Measurements from ENCODE around the gene PPP2R2C.

Gene PPP2R2C

DNA sequence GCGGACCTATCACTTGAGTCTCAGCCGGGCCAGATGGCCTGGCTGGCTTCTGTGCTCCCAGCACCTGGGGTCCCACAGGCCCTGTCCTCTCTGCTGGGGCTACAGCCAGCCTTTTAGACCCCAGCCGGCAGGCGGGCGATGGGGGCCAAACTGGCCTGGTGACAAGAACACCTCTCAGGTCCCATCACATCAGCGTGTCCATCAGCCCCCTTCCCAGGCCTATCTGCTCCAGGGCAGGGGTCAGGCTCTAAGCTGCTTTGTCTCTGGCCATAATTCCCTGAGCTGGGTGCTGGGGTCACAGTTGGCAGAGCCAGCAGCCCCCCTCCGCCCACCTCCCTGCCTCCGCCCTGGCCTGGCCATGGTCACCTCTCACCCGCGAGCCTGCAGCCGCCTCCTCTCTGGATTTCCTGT, 77.7 kb downstream of the PPP2R2C start:
- DNase-seq (ENCODE audit: low spot score) = no peak
- H3K4me3 ChIP-seq = no peak overlapping the region
- no peak overlapping the region for H3K27ac ChIP-seq
- TF ChIP-seq, protein P1, sequence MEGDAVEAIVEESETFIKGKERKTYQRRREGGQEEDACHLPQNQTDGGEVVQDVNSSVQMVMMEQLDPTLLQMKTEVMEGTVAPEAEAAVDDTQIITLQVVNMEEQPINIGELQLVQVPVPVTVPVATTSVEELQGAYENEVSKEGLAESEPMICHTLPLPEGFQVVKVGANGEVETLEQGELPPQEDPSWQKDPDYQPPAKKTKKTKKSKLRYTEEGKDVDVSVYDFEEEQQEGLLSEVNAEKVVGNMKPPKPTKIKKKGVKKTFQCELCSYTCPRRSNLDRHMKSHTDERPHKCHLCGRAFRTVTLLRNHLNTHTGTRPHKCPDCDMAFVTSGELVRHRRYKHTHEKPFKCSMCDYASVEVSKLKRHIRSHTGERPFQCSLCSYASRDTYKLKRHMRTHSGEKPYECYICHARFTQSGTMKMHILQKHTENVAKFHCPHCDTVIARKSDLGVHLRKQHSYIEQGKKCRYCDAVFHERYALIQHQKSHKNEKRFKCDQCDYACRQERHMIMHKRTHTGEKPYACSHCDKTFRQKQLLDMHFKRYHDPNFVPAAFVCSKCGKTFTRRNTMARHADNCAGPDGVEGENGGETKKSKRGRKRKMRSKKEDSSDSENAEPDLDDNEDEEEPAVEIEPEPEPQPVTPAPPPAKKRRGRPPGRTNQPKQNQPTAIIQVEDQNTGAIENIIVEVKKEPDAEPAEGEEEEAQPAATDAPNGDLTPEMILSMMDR (IDR thresholded peaks at IDR 0.05) = no peak

DNA sequence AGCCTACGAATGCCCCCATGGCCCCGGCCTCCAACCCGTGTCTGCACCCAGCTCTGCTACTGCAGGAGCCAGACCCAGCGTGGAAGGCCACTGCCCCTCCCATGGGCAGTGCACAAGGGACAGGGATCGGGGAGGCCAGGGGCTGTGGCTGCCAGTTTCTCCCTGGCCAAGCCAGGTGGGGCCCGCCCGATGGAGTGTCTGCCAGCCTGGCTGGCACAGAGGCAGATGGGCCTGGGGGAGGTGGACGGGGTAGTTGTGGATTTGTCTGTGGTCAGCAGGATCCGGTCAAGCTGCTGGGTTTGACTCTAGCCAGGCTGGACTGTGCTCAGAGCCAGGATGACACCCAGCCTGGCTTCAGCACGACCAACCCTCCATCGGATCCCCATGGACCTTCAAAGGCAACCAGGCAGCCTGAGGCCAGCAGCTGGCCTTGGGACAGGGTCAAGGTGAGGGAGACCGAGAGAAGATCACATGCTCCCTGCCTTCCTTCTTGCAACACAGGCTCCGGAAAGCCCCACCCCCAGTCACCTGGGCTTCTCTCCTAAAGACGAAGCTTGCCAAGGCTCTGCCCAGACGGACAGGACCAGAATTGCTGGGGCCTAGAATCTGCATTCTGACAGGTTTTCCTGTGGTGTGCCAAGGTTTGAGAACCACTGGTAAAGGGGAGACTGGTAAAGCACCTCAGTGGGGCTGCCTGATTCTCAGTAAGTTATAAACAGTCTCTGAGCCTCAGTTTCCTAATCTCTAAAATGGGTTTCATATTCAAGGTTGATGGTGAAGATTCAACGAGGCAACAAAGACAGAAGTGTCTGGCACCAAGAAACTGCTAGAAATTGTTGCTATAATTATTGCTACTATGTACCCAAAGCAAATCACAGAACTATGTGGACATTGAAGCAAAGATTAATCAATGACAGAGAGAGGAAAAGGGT, 78.6 kb downstream of the PPP2R2C start:
- TF ChIP-seq, protein P1 (IDR thresholded peaks at IDR 0.05) = no peak
- H3K27ac ChIP-seq = no peak overlapping the region
- no peak for DNase-seq (ENCODE audit: low spot score)

DNA sequence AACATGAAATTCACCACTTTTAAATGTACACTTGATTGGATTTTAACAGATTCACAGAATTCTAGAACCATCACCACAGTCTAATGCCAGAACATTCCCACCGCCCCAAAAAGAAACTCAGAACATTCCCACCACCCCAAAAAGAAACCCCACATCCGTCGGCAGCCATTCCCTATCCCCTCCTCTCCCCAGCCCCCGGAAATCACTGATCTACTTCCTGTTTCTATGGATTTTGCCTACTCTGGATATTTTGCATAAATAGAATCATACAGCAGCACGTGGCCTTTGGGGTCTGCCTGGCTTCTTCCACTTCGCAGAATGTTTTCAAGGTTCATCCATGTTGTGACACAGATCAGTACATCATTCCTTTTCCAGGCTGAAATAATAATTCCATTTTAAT, 79.3 kb downstream of the PPP2R2C start:
- no peak for DNase-seq (ENCODE audit: low spot score)
- TF ChIP-seq, protein P1 (IDR thresholded peaks at IDR 0.05) = no peak
- Histone ChIP-seq H3K4me3 (no peak overlapping the region), H3K27ac (no peak overlapping the region)

More for the DNA sequence above, 78.6 kb downstream of the PPP2R2C start:
- H3K4me3 ChIP-seq = no peak overlapping the region

DNA sequence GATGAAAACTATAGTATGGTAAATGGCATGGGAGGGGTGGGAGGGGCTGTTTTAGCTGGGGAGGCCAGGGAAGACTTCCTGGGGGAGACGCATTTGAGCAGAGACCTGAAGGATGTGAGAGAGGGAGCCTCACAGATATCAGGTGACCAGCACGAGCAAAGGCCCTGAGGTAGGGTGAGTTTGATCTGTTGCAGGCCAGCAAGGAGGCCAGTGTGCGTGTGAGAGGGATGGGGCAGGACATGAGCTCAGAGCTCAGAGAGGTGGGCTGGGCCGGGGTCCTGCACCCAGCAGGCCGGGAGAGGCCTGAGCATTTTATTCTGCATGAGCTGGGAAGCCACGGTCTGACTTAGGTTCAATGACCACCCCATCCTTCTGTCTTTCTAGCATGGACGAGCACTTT, 80.0 kb downstream of the PPP2R2C start:
- Histone ChIP-seq H3K27ac (no peak overlapping the region), H3K4me3 (no peak overlapping the region)
- DNase-seq (ENCODE audit: low spot score) = no peak
- TF ChIP-seq, protein P1 (IDR thresholded peaks at IDR 0.05) = no peak

DNA sequence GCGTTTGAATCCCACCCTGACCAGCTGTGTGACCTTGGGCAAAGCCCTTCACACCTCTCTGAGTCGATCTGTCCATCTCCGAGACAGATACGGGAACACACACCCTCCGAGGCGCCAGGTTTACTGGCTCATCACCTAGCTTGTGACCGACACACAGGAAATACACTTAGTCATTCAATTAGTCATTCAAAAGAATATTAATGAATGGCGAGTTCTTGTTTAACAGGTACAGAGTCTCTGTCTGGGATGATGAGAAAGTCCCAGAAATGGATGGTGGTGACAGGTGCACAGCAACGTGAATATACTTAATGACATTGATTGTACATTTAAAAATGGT, 80.6 kb downstream of the PPP2R2C start:
- H3K4me3 ChIP-seq = no peak overlapping the region
- H3K27ac ChIP-seq = no peak overlapping the region
- no peak for DNase-seq (ENCODE audit: low spot score)
- TF ChIP-seq, protein P1 (IDR thresholded peaks at IDR 0.05) = no peak

DNA sequence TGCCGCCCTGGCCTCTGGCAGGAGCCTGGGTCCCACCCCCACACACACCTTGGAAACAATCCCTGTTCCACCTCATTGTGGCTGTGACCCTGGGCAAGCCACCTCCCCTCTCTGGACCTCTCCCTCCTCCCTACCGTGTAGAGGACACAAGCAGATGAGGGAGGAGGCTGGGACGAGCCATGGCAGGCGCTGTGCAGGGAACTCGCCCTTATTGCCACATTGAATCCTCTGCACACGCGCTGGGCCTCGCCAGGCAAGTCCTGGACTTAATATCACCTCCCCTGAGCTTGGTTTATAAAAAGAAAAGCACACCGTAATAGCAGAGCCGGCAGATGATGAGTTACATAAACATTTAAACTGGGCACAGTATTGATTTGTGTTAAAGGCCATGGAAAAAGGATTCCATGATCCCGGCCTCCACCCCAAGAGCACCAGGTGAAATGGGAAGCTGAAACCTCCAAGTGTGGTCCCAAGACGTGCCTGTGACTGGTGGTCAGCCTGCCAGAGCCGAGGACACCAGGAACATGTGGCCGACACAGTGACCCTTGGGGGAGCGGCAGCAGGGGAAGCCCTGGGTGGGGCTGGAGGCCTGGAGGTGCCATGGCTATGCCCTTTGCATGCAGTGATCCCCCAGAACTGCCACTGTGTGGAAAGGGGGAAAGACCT, 81.1 kb downstream of the PPP2R2C start:
- Histone ChIP-seq H3K4me3 (no peak overlapping the region), H3K27ac (no peak overlapping the region)
- TF ChIP-seq, protein P1 (IDR thresholded peaks at IDR 0.05) = no peak
- no peak for DNase-seq (ENCODE audit: low spot score)
